K562 (cell line): ENCODE data around the gene CROT. TPM values are rescaled to one million over a fixed set of nuclear protein-coding genes. Genes with fewer than 3 reads are reported as not detected.
A peak's percentile ranks its signal among the peaks of the same experiment; 100 is the strongest.

Source experiments
- ATAC-seq: fragments of 200-7000 bp; cut with Tn5 transposase; 3 replicates; pipeline ENCODE4 v1.9.1; 2020; ENCODE audit warnings: moderate library complexity
- BruUV-seq: library from RNA; stranded (reverse); fragments of 400-500 nt; replicated peaks from 2 replicates; lab custom pipeline; 2021; lab: Mats Ljungman, UMichigan
- CTCF ChIA-PET: fragments of 300-600 bp; formaldehyde crosslinking; extraction: SDS; loops from one replicate; lab custom pipeline; 2021; ENCODE audit warnings: low intra/inter-chr PET ratio; lab: Yijun Ruan, JAX
- POLR2A ChIA-PET: fragments of 300-600, 350-650 bp; sonication (Branson Sonifier 250); formaldehyde crosslinking; extraction: SDS; loops from one replicate; lab custom pipeline; 2021; ENCODE audit warnings: antibody characterized with exemption, inconsistent platforms; lab: Yijun Ruan, JAX
- DNase-seq, 4 experiments: peaks; one replicate each; pipeline versions ENCODE4 v3.0.0 to v3.0.0-alpha.2; 2011 to 2018; ENCODE audit warnings: low spot score in 3 of 4, mixed read lengths in 3 of 4; ENCODE audit errors: extremely low read depth in 1 of 4
- FAIRE-seq: peaks from 2 replicates; lab custom pipeline; 2011; peaks lifted over from hg19 to GRCh38; lab: Jason Lieb, UNC
- H2AFZ ChIP-seq: 2 replicates; pipeline ENCODE4 v1.6.0; 2011; ENCODE audit warnings: low read depth, low read length, control low read depth, inconsistent platforms
- H3K27ac ChIP-seq: fragments of 200-600 bp; 3 replicates; pipeline ENCODE4 v1.8.0; 2011; ENCODE audit warnings: low read depth, mild to moderate bottlenecking, control low read depth, inconsistent platforms, low read length, moderate library complexity, mixed read lengths; ENCODE audit errors: extremely low read depth
- H3K27me3 ChIP-seq, 2 experiments: fragments of 300-600 bp in 1 of 2; 2 replicates in 1 of 2; 3 replicates in 1 of 2; pipeline versions ENCODE4 v1.6.0 to v1.8.0; 2011; ENCODE audit warnings: inconsistent platforms in 2 of 2, low read length in 2 of 2, mild to moderate bottlenecking in 1 of 2, mixed read lengths in 1 of 2, moderate library complexity in 1 of 2; ENCODE audit not compliant: control insufficient read depth in 2 of 2, insufficient read depth in 2 of 2
- H3K36me3 ChIP-seq: fragments of 300-600 bp; 3 replicates; pipeline ENCODE4 v1.8.0; 2011; ENCODE audit warnings: mild to moderate bottlenecking, low read length, inconsistent platforms; ENCODE audit not compliant: control insufficient read depth, insufficient read depth
- H3K4me1 ChIP-seq, 2 experiments: fragments of 200-600 bp in 1 of 2; replicated peaks in 1 of 2; 2 replicates in 1 of 2; 3 replicates in 1 of 2; pipeline versions ENCODE4 v1.5.1 to v1.8.0; 2011; ENCODE audit warnings: inconsistent platforms in 2 of 2, low read length in 2 of 2, mild to moderate bottlenecking in 1 of 2, mixed read lengths in 1 of 2, moderate library complexity in 1 of 2; ENCODE audit not compliant: control insufficient read depth in 2 of 2, insufficient read depth in 2 of 2
- H3K4me2 ChIP-seq: 2 replicates; pipeline ENCODE4 v1.6.1; 2011; ENCODE audit warnings: low read length, control low read depth, inconsistent platforms, mixed read lengths; ENCODE audit not compliant: insufficient read depth
- H3K4me3 ChIP-seq: fragments of 200-600 bp; sonication (generic), shearing (Covaris generic); 2 replicates; pipeline ENCODE4 v1.5.1; 2016; ENCODE audit warnings: control low read depth, inconsistent platforms
- H3K79me2 ChIP-seq: fragments of 200-600 bp; 3 replicates; pipeline ENCODE4 v1.8.0; 2011; ENCODE audit warnings: low read length, inconsistent platforms; ENCODE audit not compliant: control insufficient read depth, insufficient read depth
- H3K9ac ChIP-seq, 2 experiments: 2 replicates each; pipeline versions ENCODE4 v1.6.0 to v1.6.1; 2011; ENCODE audit warnings: low read depth in 2 of 2, low read length in 2 of 2, control low read depth in 1 of 2, inconsistent platforms in 1 of 2, mild to moderate bottlenecking in 1 of 2, mixed read lengths in 1 of 2; ENCODE audit not compliant: insufficient read depth in 1 of 2
- H3K9me1 ChIP-seq: one replicate; pipeline ENCODE4 v1.6.0; 2011; ENCODE audit warnings: inconsistent platforms, mild to moderate bottlenecking, low read length, moderate library complexity; ENCODE audit not compliant: control insufficient read depth, insufficient read depth
- H3K9me3 ChIP-seq: replicated peaks from 2 replicates; pipeline ENCODE4 v1.5.1; 2011; ENCODE audit warnings: low read depth, low read length, inconsistent platforms; ENCODE audit not compliant: control insufficient read depth, insufficient read depth
- H4K20me1 ChIP-seq: replicated peaks from 2 replicates; pipeline ENCODE4 v1.6.1; 2011; ENCODE audit warnings: low read length, inconsistent platforms, mixed read lengths; ENCODE audit not compliant: control insufficient read depth, insufficient read depth
- ARID2 ChIP-seq: fragments of 450-650 bp; IDR thresholded peaks from 2 replicates; pipeline ENCODE4 v1.6.1; 2017; ENCODE audit warnings: antibody characterized with exemption, mild to moderate bottlenecking
- C11orf30 ChIP-seq: fragments of 450-650 bp; IDR thresholded peaks from 2 replicates; pipeline ENCODE4 v1.6.1; 2016; ENCODE audit warnings: low read depth, mild to moderate bottlenecking
- CEBPB ChIP-seq: fragments of 450-650 bp; IDR thresholded peaks from 2 replicates; pipeline ENCODE4 v1.6.1; 2016; ENCODE audit warnings: missing genetic modification characterization, missing compliant biosample characterization
- GTF3C2 ChIP-seq: IDR thresholded peaks from 3 replicates; pipeline ENCODE4 v1.6.1; 2011; ENCODE audit warnings: borderline replicate concordance, mild to moderate bottlenecking, moderate library complexity; ENCODE audit not compliant: insufficient read length; ENCODE audit errors: extremely low read depth
- NFIC ChIP-seq: fragments of 450-650 bp; IDR thresholded peaks from 2 replicates; pipeline ENCODE4 v1.6.1; 2017; ENCODE audit warnings: mild to moderate bottlenecking, inconsistent platforms
- NR2F6 ChIP-seq: fragments of 450-650 bp; formaldehyde crosslinking; IDR thresholded peaks from 2 replicates; pipeline ENCODE4 v1.4.0; 2020; ENCODE audit warnings: mild to moderate bottlenecking
- RBM39 ChIP-seq: fragments of 200-400 bp; formaldehyde crosslinking; optimal IDR thresholded peaks from 2 replicates; pipeline ENCODE3; 2018; ENCODE audit warnings: low read depth, low read length
- SMARCA4 ChIP-seq: fragments of 450-650 bp; IDR thresholded peaks from 2 replicates; pipeline ENCODE4 v1.6.1; 2016
- ZC3H4 ChIP-seq: sonication (generic); formaldehyde crosslinking; IDR thresholded peaks from 2 replicates; pipeline ENCODE4 v1.9.0; 2021; ENCODE audit warnings: missing genetic modification reagents, borderline replicate concordance
- ZNF212 ChIP-seq: fragments of 450-650 bp; formaldehyde crosslinking; IDR thresholded peaks from 2 replicates; pipeline ENCODE4 v1.4.0; 2020; ENCODE audit warnings: mild to moderate bottlenecking
- ZNF280A ChIP-seq: fragments of 450-650 bp; IDR thresholded peaks from 2 replicates; pipeline ENCODE4 v1.6.1; 2018; ENCODE audit warnings: mild to moderate bottlenecking, low read depth; ENCODE audit not compliant: partially characterized antibody
- ZNF707 ChIP-seq: fragments of 250-450 bp; sonication (Bioruptor Pico); conservative IDR thresholded peaks from 2 replicates; pipeline ENCODE4 v1.8.0; 2022; ENCODE audit warnings: inconsistent platforms, mild to moderate bottlenecking, moderate library complexity
- WGBS: fragments of 100-300 bp; shearing (Covaris generic); methylation state at CpG from one replicate; pipeline ENCODE4 v1.1.6; 2016; ENCODE audit warnings: low coverage, mixed read lengths; ENCODE audit not compliant: insufficient coverage; ENCODE audit errors: missing lambda C conversion rate; 5-methylcytosine and 5-hydroxymethylcytosine counted together
- in situ Hi-C: fragments of 300-500 bp; cut with MboI; formaldehyde crosslinking; loops from 4 replicates; pipeline ENCODE4 v1.15.0; 2018; ENCODE audit warnings: inconsistent platforms, mixed read lengths
- intact Hi-C: fragments of 100-400 bp; cut with micrococcal nuclease; formaldehyde crosslinking; loops from 2 replicates; pipeline ENCODE4 v1.14.2; 2022
- polyA plus RNA-seq, 8 experiments: library from polyadenylated mRNA; depleted of rRNA in 4 of 8; stranded (reverse) in 5 of 8; unstranded in 3 of 8; fragments of >200 nt; fragmentation: Nextera tagmentation in 2 of 8; fragmentation: Illumina TruSeq in 1 of 8; extraction: Ambion mirVana in 2 of 8; extraction: Trizol in 1 of 8; gene quantifications; 2 replicates each; pipeline versions ENCODE4 v1.2.1 to v1.2.3, GENCODE V29; 2011 to 2014; ENCODE audit warnings: inconsistent platforms in 1 of 8, missing spikeins in 1 of 8
- total RNA-seq, 7 experiments: library from RNA; depleted of rRNA in 6 of 7; stranded (reverse); fragments of >200 nt in 6 of 7; fragmentation: Illumina TruSeq in 2 of 7; extraction: Trizol in 2 of 7; gene quantifications; 2 replicates each; pipeline versions ENCODE4 v1.2.1 to v1.2.3, GENCODE V29; 2011 to 2021; ENCODE audit warnings: low replicate concordance in 1 of 7
- TF ChIP-seq, protein P1 (sequence below), 2 experiments: IDR thresholded peaks in 1 of 2; conservative IDR thresholded peaks in 1 of 2; 2 replicates each; pipeline ENCODE4 v1.6.1; 2016; ENCODE audit warnings: low read depth in 2 of 2, mild to moderate bottlenecking in 1 of 2, missing compliant biosample characterization in 1 of 2, missing genetic modification characterization in 1 of 2, moderate library complexity in 1 of 2

CROT gene
- total and polyA plus RNA-seq, 9 of the 15 experiments (the other 6 are each of a cell fraction or from before 2014, with no cell fraction given), result 2.5 to 8.1 (median 5.1) TPM

GRCh38 chr7:87416682-87417587, 71.5 kb downstream of the CROT start:
- 3% methylated on average over 5 of the region's 5 CpGs for WGBS
- no peaks in the 10 kb centered on the region for H4K20me1 ChIP-seq
- peak; percentile 75 for TF ChIP-seq ARID2
- peak; percentile 37; the same call in 1 of the 2 replicates for TF ChIP-seq C11orf30
- no peak for TF ChIP-seq ZNF280A
- TF ChIP-seq, protein P1, sequence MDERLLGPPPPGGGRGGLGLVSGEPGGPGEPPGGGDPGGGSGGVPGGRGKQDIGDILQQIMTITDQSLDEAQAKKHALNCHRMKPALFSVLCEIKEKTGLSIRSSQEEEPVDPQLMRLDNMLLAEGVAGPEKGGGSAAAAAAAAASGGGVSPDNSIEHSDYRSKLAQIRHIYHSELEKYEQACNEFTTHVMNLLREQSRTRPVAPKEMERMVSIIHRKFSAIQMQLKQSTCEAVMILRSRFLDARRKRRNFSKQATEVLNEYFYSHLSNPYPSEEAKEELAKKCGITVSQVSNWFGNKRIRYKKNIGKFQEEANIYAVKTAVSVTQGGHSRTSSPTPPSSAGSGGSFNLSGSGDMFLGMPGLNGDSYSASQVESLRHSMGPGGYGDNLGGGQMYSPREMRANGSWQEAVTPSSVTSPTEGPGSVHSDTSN (CRISPR knock-in tag; IDR thresholded peaks at IDR 0.05; ENCODE audit: low read depth), result no peak
- TF ChIP-seq, protein P1 (tag; conservative IDR thresholded peaks at IDR 0.05; ENCODE audit: low read depth), result no peak
- TF ChIP-seq ZNF212, result no peak
- no peak for TF ChIP-seq ZC3H4 (CRISPR knock-in tag)
- TF ChIP-seq NFIC, result 0 out of 2 replicates have a peak, but pooled peaks have one; percentile 20
- TF ChIP-seq ZNF707 (CRISPR knock-in tag), result no peak
- no peak for TF ChIP-seq NR2F6
- TF ChIP-seq GTF3C2, result no peak
- TF ChIP-seq RBM39, result no peak
- TF ChIP-seq CEBPB (tag), result no peak
- no peak for TF ChIP-seq SMARCA4

More at GRCh38 chr7:87416682-87417587, 71.5 kb downstream of the CROT start:
- Histone ChIP-seq H3K9ac (no peak overlapping the region), H3K79me2 (no peaks in the 10 kb centered on the region), H3K4me2 (no peak overlapping the region), H3K4me3 (no peak overlapping the region), H3K36me3 (no peaks in the 10 kb centered on the region), H2AFZ (no peak overlapping the region), H3K9me3 (no peaks in the 10 kb centered on the region), H3K27me3 (no peaks in the 10 kb centered on the region; a peak in 1 of 5 replicates), H3K27ac (no peak overlapping the region), H3K9me1 (no peaks in the 10 kb centered on the region), H3K4me1 (no peaks in the 10 kb centered on the region)
- ChIA-PET CTCF (interaction anchor here (0.9 to 5.1 kb wide), 7 partner anchors 11 to 503 kb away, joined by 3 to 104 read pairs (median 6); no protein-coding TSS in a partner anchor), POLR2A (interaction anchor here (0.6 to 1.6 kb wide), 7 partner anchors 12 to 628 kb away, joined by 3 to 4 read pairs (median 3); no protein-coding TSS in a partner anchor)
- FAIRE-seq (peak; percentile 85), DNase-seq (peak; percentile 47 to 81 (median 53)), ATAC-seq (peak; percentile 90)
- no TSS peak for BruUV-seq
- in situ Hi-C loops, result loop anchor here (25.0 kb wide), 1 partner anchor 505 kb away; no protein-coding TSS in a partner anchor
- intact Hi-C loops, result loop anchor here (1.0 to 10.0 kb wide), 2 partner anchors 105 to 502 kb away; no protein-coding TSS in a partner anchor
